ENCODE data around the gene ATP5F1D.

Gene ATP5F1D

GRCh38 chr19:1245494-1246264, 4.1 kb downstream of the ATP5F1D start:
- in situ Hi-C loops (cut with MboI; ENCODE audit: low sequenced_read_pairs) = loop anchor here (10.0 kb wide), 1 partner anchor 321 kb away; the partner anchor contains the start of gene ARID3A

GRCh38 chr19:1246265-1247087, 4.9 kb downstream of the ATP5F1D start:
- in situ Hi-C loops (cut with MboI; ENCODE audit: low sequenced_read_pairs) = loop anchor here (10.0 kb wide), 1 partner anchor 322 kb away; the partner anchor contains the start of gene ARID3A

DNA sequence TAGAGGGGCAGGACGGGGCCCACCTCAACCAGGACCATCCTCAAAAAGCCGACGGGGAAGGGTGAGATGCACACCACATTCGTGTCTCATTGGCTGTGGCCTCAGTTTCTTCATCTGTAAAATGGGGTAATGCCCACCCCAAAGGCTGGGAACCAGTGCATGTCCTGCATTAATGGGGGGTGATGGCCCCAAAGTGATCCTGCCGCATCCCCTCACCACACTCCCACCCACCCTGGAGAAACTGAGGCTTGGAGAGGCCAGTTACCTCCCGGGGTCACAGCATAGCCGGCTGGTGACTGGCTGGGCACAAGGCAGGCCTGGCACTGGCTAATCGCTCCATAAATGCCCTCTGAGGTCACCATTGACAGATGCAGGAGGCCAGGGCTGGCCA, 6.2 kb downstream of the ATP5F1D start:
- in situ Hi-C loops (cut with MboI; ENCODE audit: low sequenced_read_pairs) = loop anchor here (10.0 kb wide), 1 partner anchor 323 kb away; the partner anchor contains the start of gene ARID3A

GRCh38 chr19:1248139-1248785, 6.7 kb downstream of the ATP5F1D start, which contains the start of gene MIDN:
TSS of gene MIDN (plus strand) at chr19:1248583. CDS start at chr19:1250297, 1,714 bp downstream.
- in situ Hi-C loops (cut with MboI; ENCODE audit: low sequenced_read_pairs) = loop anchor here (10.0 kb wide), 1 partner anchor 323 kb away; the partner anchor contains the start of gene ARID3A

DNA sequence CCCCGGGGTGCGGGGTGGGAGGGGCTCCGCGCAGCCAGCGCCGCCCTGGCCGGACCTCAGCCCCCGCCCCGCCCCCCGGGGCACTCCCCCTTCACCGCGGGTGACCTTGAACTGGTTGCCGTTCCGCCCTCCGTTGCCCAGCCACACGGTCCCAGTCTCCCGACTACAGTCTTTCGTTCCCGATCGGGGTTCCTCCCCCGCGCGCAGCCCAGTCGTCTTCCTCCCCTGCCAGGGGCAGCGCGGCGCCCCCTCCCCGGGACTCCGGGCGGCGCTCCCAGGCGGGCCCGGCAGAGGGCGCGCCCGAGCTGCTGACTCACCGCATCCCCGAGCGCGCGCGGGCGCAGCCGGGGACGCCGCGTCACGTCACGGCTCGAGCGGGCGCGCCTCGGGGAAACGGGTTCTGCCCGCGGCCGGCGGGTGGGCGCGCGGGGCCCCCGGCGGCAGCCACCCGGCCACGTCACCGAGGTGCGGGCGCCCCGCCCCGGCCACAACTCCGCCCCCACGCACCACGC, 7.3 kb downstream of the ATP5F1D start:
- in situ Hi-C loops (cut with MboI; ENCODE audit: low sequenced_read_pairs) = loop anchor here (10.0 kb wide), 1 partner anchor 324 kb away; the partner anchor contains the start of gene ARID3A

- in situ Hi-C loops (cut with MboI; ENCODE audit: low sequenced_read_pairs) = loop anchor here (10.0 kb wide), 1 partner anchor 325 kb away; the partner anchor contains the start of gene ARID3A
These were observed 7.9 kb downstream of the ATP5F1D start for GRCh38 chr19:1249298-1249989.

GRCh38 chr19:1249990-1250436, 8.5 kb downstream of the ATP5F1D start:
- in situ Hi-C loops (cut with MboI; ENCODE audit: low sequenced_read_pairs) = loop anchor here (10.0 kb wide), 1 partner anchor 325 kb away; the partner anchor contains the start of gene ARID3A

- in situ Hi-C loops (cut with MboI; ENCODE audit: low sequenced_read_pairs) = no loop called here
These were observed 9.1 kb downstream of the ATP5F1D start for GRCh38 chr19:1250437-1251260.

DNA sequence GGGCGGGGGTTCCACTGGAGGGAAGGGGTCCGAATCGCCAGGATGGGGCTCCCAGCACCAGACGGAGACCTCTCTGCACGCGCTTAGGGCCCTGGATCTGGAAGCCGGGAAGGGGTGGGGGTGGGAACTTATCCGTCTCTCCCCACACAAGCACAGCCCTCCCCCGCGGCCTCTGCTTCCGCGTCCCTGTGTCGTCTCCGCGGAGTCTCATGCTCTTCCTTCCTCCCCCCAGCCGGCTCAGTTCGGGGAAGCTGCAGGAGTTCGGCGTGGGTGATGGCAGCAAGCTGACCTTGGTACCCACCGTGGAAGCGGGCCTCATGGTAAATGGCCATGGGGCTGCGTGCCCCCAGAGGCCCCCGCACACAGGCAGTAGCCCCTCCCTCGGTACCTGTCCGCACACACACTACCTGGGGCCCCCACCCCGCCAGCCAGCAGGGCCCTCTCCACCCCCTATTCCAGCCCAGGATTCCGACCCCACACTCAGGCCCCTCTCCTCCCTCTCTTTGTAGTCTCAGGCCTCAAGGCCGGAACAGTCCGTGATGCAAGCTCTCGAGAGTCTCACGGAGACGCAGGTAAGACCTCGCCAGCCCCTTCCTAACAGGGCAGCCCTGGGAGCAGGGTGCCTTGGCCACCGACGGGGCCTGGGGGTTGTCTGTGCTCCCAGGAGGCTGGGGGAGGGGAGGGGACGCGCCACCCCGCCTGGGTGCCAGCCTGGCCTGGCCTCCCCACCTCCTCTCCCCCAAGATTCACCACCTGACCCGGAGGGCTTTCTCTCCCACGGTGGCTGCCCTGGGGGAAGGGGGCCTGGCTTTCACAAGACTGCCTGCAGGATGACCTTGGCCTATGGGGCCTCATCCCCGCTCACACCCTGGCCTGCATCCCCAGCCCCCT, 10.0 kb downstream of the ATP5F1D start:
- in situ Hi-C loops (cut with MboI; ENCODE audit: low sequenced_read_pairs) = no loop called here

GRCh38 chr19:1252221-1252820, 10.8 kb downstream of the ATP5F1D start:
- in situ Hi-C loops (cut with MboI; ENCODE audit: low sequenced_read_pairs) = no loop called here

- in situ Hi-C loops (cut with MboI; ENCODE audit: low sequenced_read_pairs) = no loop called here
These were observed 11.4 kb downstream of the ATP5F1D start for GRCh38 chr19:1252821-1253513.

DNA sequence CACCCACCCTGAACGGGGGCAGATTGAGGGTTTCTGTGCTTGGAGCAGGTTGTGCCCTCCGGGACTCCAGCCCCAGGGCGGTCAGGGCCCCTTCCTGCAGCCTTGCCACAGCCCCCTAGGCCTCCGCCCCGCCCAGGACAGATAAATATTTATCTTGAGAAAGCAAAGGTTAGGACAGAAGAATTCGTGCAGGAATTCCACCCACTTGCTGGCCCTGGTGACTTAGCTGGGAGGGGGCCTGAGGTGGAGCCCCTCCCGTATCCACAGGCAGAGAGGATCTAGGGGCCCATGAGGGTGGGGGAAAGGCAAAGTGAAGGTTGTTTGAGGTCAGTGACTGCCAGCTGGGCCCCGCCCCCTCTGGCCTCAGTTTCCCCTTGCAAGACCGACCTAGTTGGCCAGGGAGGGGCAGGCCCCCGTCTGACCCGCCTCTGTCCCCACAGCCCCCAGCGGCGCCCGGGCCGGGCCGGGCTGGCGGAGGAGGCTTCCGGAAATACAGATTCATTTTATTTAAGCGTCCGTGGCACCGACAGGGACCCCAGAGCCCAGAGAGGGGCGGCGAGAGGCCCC, 12.0 kb downstream of the ATP5F1D start:
- in situ Hi-C loops (cut with MboI; ENCODE audit: low sequenced_read_pairs) = no loop called here

GRCh38 chr19:1254081-1254527, 12.6 kb downstream of the ATP5F1D start:
- in situ Hi-C loops (cut with MboI; ENCODE audit: low sequenced_read_pairs) = no loop called here

GRCh38 chr19:1254530-1255185, 13.1 kb downstream of the ATP5F1D start:
- in situ Hi-C loops (cut with MboI; ENCODE audit: low sequenced_read_pairs) = no loop called here

GRCh38 chr19:1255186-1256161, 13.9 kb downstream of the ATP5F1D start:
- in situ Hi-C loops (cut with MboI; ENCODE audit: low sequenced_read_pairs) = no loop called here

All from HL-60/S4 (cell line).